ENCODE results near the gene FAM114A2. TPM values are rescaled to one million over a fixed set of nuclear protein-coding genes. Genes with fewer than 3 reads are reported as not detected.

The FAM114A2 gene
- total RNA-seq, 1 donor from 2014 or later = 25.8 TPM

DNA sequence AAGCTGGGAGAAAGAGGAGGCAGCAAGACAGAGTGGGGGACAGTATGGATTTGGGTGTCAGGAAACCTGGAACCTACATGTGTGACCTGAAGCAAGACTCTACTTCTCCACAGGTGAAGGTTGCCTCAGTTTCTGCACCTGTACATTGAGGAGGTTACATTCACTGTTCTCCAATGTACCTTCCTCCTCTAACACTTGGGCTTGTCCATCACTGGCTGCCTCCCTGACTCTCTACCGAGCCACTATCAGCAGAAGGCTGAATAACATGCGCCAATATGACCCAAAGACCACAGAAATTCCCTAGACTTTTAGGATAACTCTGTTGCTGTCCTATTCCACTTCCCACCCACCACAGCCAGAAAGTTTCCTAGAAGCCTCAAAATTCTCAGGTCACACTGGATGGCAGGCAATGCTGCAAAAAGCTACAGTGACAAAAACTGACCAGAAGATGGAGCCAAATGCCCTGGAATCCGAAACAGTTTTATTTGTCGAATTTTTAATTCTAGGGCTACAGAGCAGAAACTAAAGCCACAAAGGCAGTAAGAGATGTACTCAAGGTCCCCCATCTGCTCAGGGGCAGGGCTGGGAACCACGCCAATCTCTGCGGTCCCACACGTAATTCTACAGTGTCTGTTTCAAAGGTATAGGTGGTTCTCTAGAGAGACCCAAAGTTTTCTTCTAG, 64.4 kb downstream of the FAM114A2 start:
- no peaks in the 10 kb centered on the region for H3K4me1 Mint-ChIP-seq (ENCODE audit: low read depth, unreplicated experiment)
- no peak for DNase-seq
- H3K27me3 Mint-ChIP-seq (ENCODE audit: unreplicated experiment) = peaks cover 5% of the 10 kb centered on the region
- H3K4me3 Mint-ChIP-seq (ENCODE audit: unreplicated experiment) = no peak overlapping the region
- peaks cover 2% of the 10 kb centered on the region for H3K9me3 Mint-ChIP-seq (ENCODE audit: unreplicated experiment)
- no peak overlapping the region for H3K27ac Mint-ChIP-seq (ENCODE audit: unreplicated experiment)
- no peaks in the 10 kb centered on the region for H3K36me3 Mint-ChIP-seq (ENCODE audit: unreplicated experiment)
- TF ChIP-seq, protein P1, sequence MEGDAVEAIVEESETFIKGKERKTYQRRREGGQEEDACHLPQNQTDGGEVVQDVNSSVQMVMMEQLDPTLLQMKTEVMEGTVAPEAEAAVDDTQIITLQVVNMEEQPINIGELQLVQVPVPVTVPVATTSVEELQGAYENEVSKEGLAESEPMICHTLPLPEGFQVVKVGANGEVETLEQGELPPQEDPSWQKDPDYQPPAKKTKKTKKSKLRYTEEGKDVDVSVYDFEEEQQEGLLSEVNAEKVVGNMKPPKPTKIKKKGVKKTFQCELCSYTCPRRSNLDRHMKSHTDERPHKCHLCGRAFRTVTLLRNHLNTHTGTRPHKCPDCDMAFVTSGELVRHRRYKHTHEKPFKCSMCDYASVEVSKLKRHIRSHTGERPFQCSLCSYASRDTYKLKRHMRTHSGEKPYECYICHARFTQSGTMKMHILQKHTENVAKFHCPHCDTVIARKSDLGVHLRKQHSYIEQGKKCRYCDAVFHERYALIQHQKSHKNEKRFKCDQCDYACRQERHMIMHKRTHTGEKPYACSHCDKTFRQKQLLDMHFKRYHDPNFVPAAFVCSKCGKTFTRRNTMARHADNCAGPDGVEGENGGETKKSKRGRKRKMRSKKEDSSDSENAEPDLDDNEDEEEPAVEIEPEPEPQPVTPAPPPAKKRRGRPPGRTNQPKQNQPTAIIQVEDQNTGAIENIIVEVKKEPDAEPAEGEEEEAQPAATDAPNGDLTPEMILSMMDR (IDR thresholded peaks at IDR 0.05; ENCODE audit: partially characterized antibody, unreplicated experiment) = peak; percentile 79

GRCh38 chr5:153972240-153972639, 66.5 kb downstream of the FAM114A2 start:
- Mint-ChIP-seq H3K4me3 (ENCODE audit: unreplicated experiment) (no peak overlapping the region), H3K36me3 (ENCODE audit: unreplicated experiment) (no peaks in the 10 kb centered on the region), H3K27ac (ENCODE audit: unreplicated experiment) (no peak overlapping the region), H3K4me1 (ENCODE audit: low read depth, unreplicated experiment) (no peaks in the 10 kb centered on the region), H3K27me3 (ENCODE audit: unreplicated experiment) (peaks cover 2% of the 10 kb centered on the region), H3K9me3 (ENCODE audit: unreplicated experiment) (no peaks in the 10 kb centered on the region)
- no peak for DNase-seq
- TF ChIP-seq, protein P1 (IDR thresholded peaks at IDR 0.05; ENCODE audit: partially characterized antibody, unreplicated experiment) = no peak

- no peak for DNase-seq
- H3K36me3 Mint-ChIP-seq (ENCODE audit: unreplicated experiment) = no peaks in the 10 kb centered on the region
- peaks cover 5% of the 10 kb centered on the region for H3K27me3 Mint-ChIP-seq (ENCODE audit: unreplicated experiment)
These were observed 68.2 kb downstream of the FAM114A2 start for GRCh38 chr5:153970496-153970895.

GRCh38 chr5:153969563-153969895, 69.2 kb downstream of the FAM114A2 start:
- TF ChIP-seq, protein P1 (IDR thresholded peaks at IDR 0.05; ENCODE audit: partially characterized antibody, unreplicated experiment) = no peak
- Mint-ChIP-seq H3K9me3 (ENCODE audit: unreplicated experiment) (no peaks in the 10 kb centered on the region), H3K4me3 (ENCODE audit: unreplicated experiment) (no peak overlapping the region), H3K4me1 (ENCODE audit: low read depth, unreplicated experiment) (no peaks in the 10 kb centered on the region), H3K27me3 (ENCODE audit: unreplicated experiment) (peaks cover 5% of the 10 kb centered on the region), H3K27ac (ENCODE audit: unreplicated experiment) (no peak overlapping the region), H3K36me3 (ENCODE audit: unreplicated experiment) (no peaks in the 10 kb centered on the region)
- DNase-seq = no peak

More at GRCh38 chr5:153970496-153970895, 68.2 kb downstream of the FAM114A2 start:
- H3K27ac Mint-ChIP-seq (ENCODE audit: unreplicated experiment) = no peak overlapping the region
- no peaks in the 10 kb centered on the region for H3K9me3 Mint-ChIP-seq (ENCODE audit: unreplicated experiment)
- TF ChIP-seq, protein P1 (IDR thresholded peaks at IDR 0.05; ENCODE audit: partially characterized antibody, unreplicated experiment) = no peak
- no peak overlapping the region for H3K4me3 Mint-ChIP-seq (ENCODE audit: unreplicated experiment)
- H3K4me1 Mint-ChIP-seq (ENCODE audit: low read depth, unreplicated experiment) = no peaks in the 10 kb centered on the region

DNA sequence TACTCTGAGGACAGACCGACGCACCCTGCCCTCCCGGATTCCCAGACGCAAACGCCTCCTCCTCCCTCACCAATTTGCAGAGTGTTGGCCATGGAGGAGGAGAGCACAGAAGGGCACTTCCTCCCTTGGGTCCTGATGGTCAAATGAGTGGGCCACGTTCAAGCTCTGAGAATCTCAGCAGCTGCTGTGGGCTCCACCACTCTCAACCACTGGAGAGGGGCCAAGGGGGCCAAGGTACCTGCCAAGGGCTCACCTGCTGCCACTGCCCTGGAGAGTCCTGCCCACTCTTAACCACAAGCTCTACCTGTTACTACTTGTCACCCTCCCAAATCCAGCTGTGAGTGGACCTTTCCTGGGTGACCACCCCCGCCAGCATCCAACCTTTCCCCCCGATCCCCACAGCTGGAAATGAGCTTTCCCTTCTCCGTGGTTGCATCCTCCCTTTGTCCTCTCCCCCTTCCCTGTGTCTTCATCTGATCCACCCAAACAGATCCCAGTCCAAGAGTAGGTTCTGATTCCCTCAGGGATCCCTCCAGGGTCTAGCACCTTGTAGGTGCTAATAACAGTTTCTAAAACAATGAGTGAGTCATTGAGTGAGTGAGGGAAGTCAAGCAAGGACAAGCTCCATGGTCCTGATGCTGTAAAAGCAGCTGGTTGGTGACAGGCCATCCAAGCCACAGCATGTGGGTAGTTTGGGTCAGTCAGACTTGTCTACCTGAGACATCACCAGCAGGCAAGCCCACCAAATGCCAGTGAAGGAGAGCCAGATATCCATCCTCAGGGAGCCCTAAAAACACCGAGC, 69.7 kb downstream of the FAM114A2 start:
- peak overlapping the region; percentile 8 for H3K4me3 Mint-ChIP-seq (ENCODE audit: unreplicated experiment)

More for the DNA sequence above, 69.7 kb downstream of the FAM114A2 start:
- H3K9me3 Mint-ChIP-seq (ENCODE audit: unreplicated experiment) = no peaks in the 10 kb centered on the region
- DNase-seq = no peak
- TF ChIP-seq, protein P1 (IDR thresholded peaks at IDR 0.05; ENCODE audit: partially characterized antibody, unreplicated experiment) = no peak
- H3K4me1 Mint-ChIP-seq (ENCODE audit: low read depth, unreplicated experiment) = no peaks in the 10 kb centered on the region
- H3K36me3 Mint-ChIP-seq (ENCODE audit: unreplicated experiment) = no peaks in the 10 kb centered on the region
- H3K27ac Mint-ChIP-seq (ENCODE audit: unreplicated experiment) = no peak overlapping the region
- H3K27me3 Mint-ChIP-seq (ENCODE audit: unreplicated experiment) = peaks cover 5% of the 10 kb centered on the region

Data from glutamatergic neuron (in vitro differentiated cells).